ENCODE results near the gene RAB7A.

GRCh38 chr3:128701342-128702212 is 24.4 kb upstream of the RAB7A start:
- no peak for TF ChIP-seq CTCF (IDR thresholded peaks at IDR 0.05)
- no peak for TF ChIP-seq POLR2A (IDR thresholded peaks at IDR 0.05)
